Measurements from ENCODE around the gene RBPJL.

DNA sequence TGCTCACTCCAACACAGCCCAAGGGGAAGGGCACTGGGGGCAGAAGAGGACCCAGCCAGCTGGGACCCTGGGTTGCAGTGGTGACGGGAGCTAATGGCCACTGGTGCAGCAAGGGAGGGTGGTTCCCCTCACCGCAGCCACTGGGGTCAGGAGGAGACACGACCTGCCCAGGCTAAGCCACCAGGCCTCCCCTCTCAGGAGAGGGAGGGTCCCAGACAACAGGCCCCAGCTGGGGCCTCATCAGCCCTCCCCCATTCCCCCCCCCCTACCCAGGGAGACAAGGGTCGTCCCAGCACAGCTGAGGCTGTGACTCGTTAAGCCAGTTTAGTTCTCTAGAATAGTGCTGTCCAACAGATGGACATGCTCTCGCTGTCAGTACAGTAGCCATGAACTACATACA is 18.7 kb downstream of the RBPJL start:
- TF ChIP-seq CTCF (IDR thresholded peaks at IDR 0.05) (no peak), SP1 (CRISPR knock-in tag; conservative IDR thresholded peaks at IDR 0.05) (no peak), SMAD4 (CRISPR knock-in tag; IDR thresholded peaks at IDR 0.05) (no peak), ATF3 (CRISPR knock-in tag; conservative IDR thresholded peaks at IDR 0.05) (no peak)
- TF ChIP-seq, protein P1, sequence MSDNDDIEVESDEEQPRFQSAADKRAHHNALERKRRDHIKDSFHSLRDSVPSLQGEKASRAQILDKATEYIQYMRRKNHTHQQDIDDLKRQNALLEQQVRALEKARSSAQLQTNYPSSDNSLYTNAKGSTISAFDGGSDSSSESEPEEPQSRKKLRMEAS (CRISPR knock-in tag; IDR thresholded peaks at IDR 0.05) = no peak

All from WTC11 (cell line).